ENCODE measurements around the gene ACSM2B. TPM values are rescaled to one million over a fixed set of nuclear protein-coding genes. Genes with fewer than 3 reads are reported as not detected.
"Not testable (repeated sequence)": the region's sequence is repeated elsewhere in the genome, so short reads cannot be mapped to it uniquely, and the experiment has no call there.

The ACSM2B gene
- total RNA-seq, 5 donors from 2014 or later (not counting 1 experiment from before 2014, with no cell fraction given) = 0.18 to 0.86 TPM; not detected in 3

DNA sequence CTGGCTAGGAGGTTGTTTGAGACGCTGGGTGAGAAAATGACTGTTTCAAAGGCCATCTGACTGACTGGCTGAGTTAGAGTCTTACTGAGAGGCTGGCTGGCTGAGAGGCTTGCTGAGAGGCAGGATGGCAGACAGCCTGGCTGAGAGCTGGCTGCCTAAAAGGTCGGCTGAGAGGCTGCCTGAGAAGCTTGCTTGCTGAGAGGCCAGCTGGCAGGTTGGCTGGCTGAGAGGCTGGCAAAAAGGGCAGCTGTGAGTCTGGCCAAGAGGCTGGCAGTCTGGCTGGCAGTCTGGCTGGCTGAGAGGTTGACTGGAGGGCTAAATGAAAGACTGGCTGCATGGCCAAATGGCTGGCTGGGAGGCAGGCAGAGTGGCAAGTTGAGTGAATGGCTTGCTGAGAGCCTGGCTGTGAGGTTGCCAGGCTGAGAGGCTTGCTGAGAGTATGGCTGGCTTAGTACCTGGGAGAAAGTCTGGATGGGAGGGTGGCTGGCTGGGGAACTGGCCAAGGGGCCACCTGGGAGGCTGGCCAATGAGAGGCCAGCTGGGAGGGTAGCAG, 35.3 kb upstream of the ACSM2B start:
- CTCF ChIA-PET = no interaction called here
- peaks cover 37 to 38% of the 10 kb centered on the region in 2 donors for H3K27me3 Mint-ChIP-seq
- 30% methylated on average over 2 of the region's 2 CpGs for WGBS (ENCODE audit: insufficient coverage)

DNA sequence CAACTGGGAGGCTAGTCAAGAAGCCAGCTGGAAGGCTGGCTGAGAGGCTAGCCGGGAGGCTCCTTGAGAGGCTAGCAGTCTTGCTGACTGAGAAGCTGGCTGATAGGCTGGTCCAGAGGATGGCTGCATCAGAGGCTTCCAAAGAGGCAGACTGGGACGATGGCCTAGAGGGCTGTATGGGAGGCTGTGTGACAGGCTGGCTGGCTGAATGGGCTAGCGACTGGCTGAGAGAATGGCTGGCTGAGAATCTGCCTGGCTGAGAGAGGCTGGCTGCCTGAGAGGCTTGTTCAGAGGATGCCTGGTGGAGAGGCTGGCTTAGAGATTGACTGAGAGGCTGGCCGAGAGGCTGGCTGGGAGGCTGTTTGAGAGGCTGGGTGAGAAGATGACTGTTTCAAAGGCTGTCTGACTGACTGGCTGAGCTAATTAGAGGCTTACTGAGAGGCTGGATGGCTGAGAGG, 34.8 kb upstream of the ACSM2B start:
- Histone ChIP-seq H3K4me1 (ENCODE audit: control insufficient read depth in 1 of 2, extremely low read depth in 1 of 2, insufficient read depth in 2 of 2, low read length in 2 of 2) (no peaks in the 10 kb centered on the region), H3K4me3 (ENCODE audit: control insufficient read depth in 1 of 2, extremely low read depth in 1 of 2, low read length in 1 of 2) (no peak overlapping the region), H3K27me3 (replicated peaks in 1 of 2; ENCODE audit: control insufficient read depth in 2 of 2, extremely low read depth in 1 of 2, insufficient read depth in 2 of 2, low read length in 1 of 2) (peaks cover 0 to 51% of the 10 kb centered on the region in 2 experiments), H3K9me3 (no peaks in the 10 kb centered on the region), H3K27ac (ENCODE audit: low read length) (no peak overlapping the region), H3K36me3 (ENCODE audit: control insufficient read depth in 2 of 2, extremely low read depth in 1 of 2, insufficient read depth in 1 of 2, low read length in 1 of 2) (no peaks in the 10 kb centered on the region)
- peaks cover 37 to 39% of the 10 kb centered on the region in 2 donors for H3K27me3 Mint-ChIP-seq
- no peak for DNase-seq
- ChIA-PET POLR2A (no interaction called here), CTCF (no interaction called here)
- no peak for ATAC-seq (replicated peaks in 1 of 4)
- no peaks in the 10 kb centered on the region for H3K36me3 Mint-ChIP-seq
- H3K4me3 Mint-ChIP-seq = no peak overlapping the region
- 80% methylated on average over 4 of the region's 4 CpGs for WGBS (ENCODE audit: insufficient coverage)
- H3K27ac Mint-ChIP-seq = no peak overlapping the region
- H3K9me3 Mint-ChIP-seq = no peaks in the 10 kb centered on the region
- H3K4me1 Mint-ChIP-seq = no peaks in the 10 kb centered on the region

More for the DNA sequence above, 35.3 kb upstream of the ACSM2B start:
- no peak overlapping the region for H3K4me3 ChIP-seq (ENCODE audit: control insufficient read depth in 1 of 2, extremely low read depth in 1 of 2, low read length in 1 of 2)
- no peak for DNase-seq
- no peaks in the 10 kb centered on the region for H3K9me3 ChIP-seq
- H3K4me1 Mint-ChIP-seq = no peaks in the 10 kb centered on the region
- no peaks in the 10 kb centered on the region for H3K9me3 Mint-ChIP-seq
- no peak overlapping the region for H3K4me3 Mint-ChIP-seq
- no peaks in the 10 kb centered on the region for H3K4me1 ChIP-seq (ENCODE audit: control insufficient read depth in 1 of 2, extremely low read depth in 1 of 2, insufficient read depth in 2 of 2, low read length in 2 of 2)
- H3K36me3 ChIP-seq (ENCODE audit: control insufficient read depth in 2 of 2, extremely low read depth in 1 of 2, insufficient read depth in 1 of 2, low read length in 1 of 2) = no peaks in the 10 kb centered on the region
- H3K27ac Mint-ChIP-seq = no peak overlapping the region
- no peak overlapping the region for H3K27ac ChIP-seq (ENCODE audit: low read length)
- no peak for ATAC-seq (replicated peaks in 1 of 4)
- H3K36me3 Mint-ChIP-seq = no peaks in the 10 kb centered on the region
- peaks cover 0 to 51% of the 10 kb centered on the region in 2 experiments for H3K27me3 ChIP-seq (replicated peaks in 1 of 2; ENCODE audit: control insufficient read depth in 2 of 2, extremely low read depth in 1 of 2, insufficient read depth in 2 of 2, low read length in 1 of 2)
- POLR2A ChIA-PET = no interaction called here

DNA sequence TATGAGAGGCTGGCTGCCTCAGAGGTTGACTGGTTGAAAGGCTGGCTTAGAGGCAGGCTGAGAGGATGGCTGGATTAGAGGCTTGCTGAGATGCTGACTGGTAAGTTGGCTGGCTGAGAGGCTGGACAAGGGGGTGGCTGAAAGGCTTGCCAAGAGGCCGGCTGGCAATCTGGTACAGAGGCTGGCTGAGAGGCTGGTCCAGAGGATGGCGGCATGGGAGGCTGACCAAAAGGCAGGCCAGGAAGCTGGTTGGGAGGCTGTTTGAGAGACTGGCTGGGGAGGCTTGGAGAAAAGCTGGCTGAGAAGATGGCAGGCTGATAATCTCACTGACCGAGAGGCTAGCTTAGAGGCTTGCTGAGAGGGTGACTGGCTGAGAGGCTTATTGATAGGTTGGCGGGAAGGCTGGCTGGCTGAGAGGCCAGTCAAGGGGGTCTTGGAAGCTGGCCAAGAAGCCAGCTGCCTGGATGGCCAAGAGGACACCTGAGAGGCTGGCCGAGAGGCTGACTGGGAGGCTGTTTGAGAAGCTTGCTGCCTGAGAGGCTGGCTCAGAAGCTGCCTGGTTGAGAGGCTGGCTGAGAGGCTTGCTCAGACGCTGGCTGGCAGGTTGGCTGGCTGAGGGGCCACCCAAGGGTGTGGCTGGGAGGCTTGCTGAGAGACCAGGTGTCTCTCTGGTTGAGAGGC, 34.2 kb upstream of the ACSM2B start:
- Histone ChIP-seq H3K27ac (ENCODE audit: low read length) (no peak overlapping the region), H3K27me3 (replicated peaks in 1 of 2; ENCODE audit: control insufficient read depth in 2 of 2, extremely low read depth in 1 of 2, insufficient read depth in 2 of 2, low read length in 1 of 2) (peaks cover 0 to 51% of the 10 kb centered on the region in 2 experiments), H3K36me3 (ENCODE audit: control insufficient read depth in 2 of 2, extremely low read depth in 1 of 2, insufficient read depth in 1 of 2, low read length in 1 of 2) (no peaks in the 10 kb centered on the region), H3K9me3 (no peaks in the 10 kb centered on the region), H3K4me1 (ENCODE audit: control insufficient read depth in 1 of 2, extremely low read depth in 1 of 2, insufficient read depth in 2 of 2, low read length in 2 of 2) (no peaks in the 10 kb centered on the region), H3K4me3 (ENCODE audit: control insufficient read depth in 1 of 2, extremely low read depth in 1 of 2, low read length in 1 of 2) (no peak overlapping the region)
- POLR2A ChIA-PET = no interaction called here
- Mint-ChIP-seq H3K27me3 (peaks cover 37 to 43% of the 10 kb centered on the region in 2 donors), H3K9me3 (peaks cover 0 to 4% (median 2%) of the 10 kb centered on the region in 3 donors), H3K36me3 (no peaks in the 10 kb centered on the region), H3K4me1 (no peaks in the 10 kb centered on the region), H3K27ac (no peak overlapping the region), H3K4me3 (no peak overlapping the region)
- 69% methylated on average over 6 of the region's 6 CpGs for WGBS (ENCODE audit: insufficient coverage)
- DNase-seq (no peak), ATAC-seq (replicated peaks in 1 of 4) (no peak)
- CTCF ChIA-PET = no interaction called here

DNA sequence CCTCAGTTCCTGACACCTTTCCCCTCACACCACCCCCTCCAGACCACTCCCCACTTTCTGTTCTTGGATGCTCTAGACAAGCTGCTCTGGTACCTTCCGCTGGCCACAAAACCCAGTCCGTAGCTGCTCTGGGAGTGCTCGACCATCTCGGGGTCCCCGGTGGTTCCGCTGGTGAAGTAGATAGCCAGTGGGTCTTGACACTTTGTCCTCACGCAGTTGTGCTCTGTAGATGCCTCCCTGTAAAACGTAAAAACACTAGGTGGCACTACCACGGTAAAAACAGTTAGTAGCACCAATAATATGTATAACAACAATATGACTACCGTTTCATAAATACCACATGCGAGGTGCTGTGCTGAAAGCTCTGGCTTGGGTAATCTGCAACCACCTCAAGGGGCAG, 26.0 kb upstream of the ACSM2B start:
- H3K4me3 Mint-ChIP-seq; H3K4me1 Mint-ChIP-seq; H3K27me3 Mint-ChIP-seq; H3K36me3 ChIP-seq (ENCODE audit: control insufficient read depth in 2 of 2, extremely low read depth in 1 of 2, insufficient read depth in 1 of 2, low read length in 1 of 2); H3K9me3 Mint-ChIP-seq; H3K27me3 ChIP-seq (replicated peaks in 1 of 2; ENCODE audit: control insufficient read depth in 2 of 2, extremely low read depth in 1 of 2, insufficient read depth in 2 of 2, low read length in 1 of 2); H3K4me3 ChIP-seq (ENCODE audit: control insufficient read depth in 1 of 2, extremely low read depth in 1 of 2, low read length in 1 of 2); H3K27ac ChIP-seq (ENCODE audit: low read length); ATAC-seq (replicated peaks in 1 of 4); POLR2A ChIA-PET; H3K36me3 Mint-ChIP-seq; H3K4me1 ChIP-seq (ENCODE audit: control insufficient read depth in 1 of 2, extremely low read depth in 1 of 2, insufficient read depth in 2 of 2, low read length in 2 of 2); H3K9me3 ChIP-seq; H3K27ac Mint-ChIP-seq: not testable (repeated sequence)
- 70% methylated on average over 8 of the region's 11 CpGs for WGBS (ENCODE audit: insufficient coverage)
- CTCF ChIA-PET = interaction anchor here in 1 of 2 donors (0.6 kb wide), 1 partner anchor 1172 kb away, joined by 5 read pairs; no protein-coding TSS in a partner anchor
- peak in 1 of 35 experiments; percentile 6 for DNase-seq

DNA sequence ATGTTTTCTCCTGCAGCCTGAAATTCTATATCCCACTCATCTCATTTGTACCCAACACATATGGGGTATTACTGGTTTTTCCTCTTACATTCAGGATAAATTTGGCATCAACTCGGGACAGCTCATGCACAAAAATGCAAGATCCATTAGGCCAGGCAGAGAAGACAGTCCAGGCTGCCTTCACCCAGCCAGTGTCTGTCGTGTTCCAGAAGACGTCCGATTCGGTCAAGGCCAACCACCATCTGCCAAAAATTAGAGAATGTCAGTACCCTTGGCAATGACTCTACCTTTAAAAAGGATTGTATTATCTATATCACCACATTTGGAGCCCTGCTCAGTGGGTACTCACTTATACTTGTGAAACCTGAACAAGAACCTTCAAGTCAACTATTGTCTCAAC, 23.3 kb upstream of the ACSM2B start:
- H3K4me1 ChIP-seq (ENCODE audit: control insufficient read depth in 1 of 2, extremely low read depth in 1 of 2, insufficient read depth in 2 of 2, low read length in 2 of 2); POLR2A ChIA-PET; H3K36me3 Mint-ChIP-seq; H3K9me3 Mint-ChIP-seq; H3K27me3 Mint-ChIP-seq; DNase-seq; H3K4me1 Mint-ChIP-seq; H3K9me3 ChIP-seq; H3K27ac Mint-ChIP-seq; CTCF ChIA-PET; H3K4me3 Mint-ChIP-seq; H3K27me3 ChIP-seq (replicated peaks in 1 of 2; ENCODE audit: control insufficient read depth in 2 of 2, extremely low read depth in 1 of 2, insufficient read depth in 2 of 2, low read length in 1 of 2); H3K4me3 ChIP-seq (ENCODE audit: control insufficient read depth in 1 of 2, extremely low read depth in 1 of 2, low read length in 1 of 2); H3K27ac ChIP-seq (ENCODE audit: low read length); H3K36me3 ChIP-seq (ENCODE audit: control insufficient read depth in 2 of 2, extremely low read depth in 1 of 2, insufficient read depth in 1 of 2, low read length in 1 of 2); ATAC-seq (replicated peaks in 1 of 4): not testable (repeated sequence)
- 84% methylated on average over 5 of the region's 5 CpGs for WGBS (ENCODE audit: insufficient coverage)

DNA sequence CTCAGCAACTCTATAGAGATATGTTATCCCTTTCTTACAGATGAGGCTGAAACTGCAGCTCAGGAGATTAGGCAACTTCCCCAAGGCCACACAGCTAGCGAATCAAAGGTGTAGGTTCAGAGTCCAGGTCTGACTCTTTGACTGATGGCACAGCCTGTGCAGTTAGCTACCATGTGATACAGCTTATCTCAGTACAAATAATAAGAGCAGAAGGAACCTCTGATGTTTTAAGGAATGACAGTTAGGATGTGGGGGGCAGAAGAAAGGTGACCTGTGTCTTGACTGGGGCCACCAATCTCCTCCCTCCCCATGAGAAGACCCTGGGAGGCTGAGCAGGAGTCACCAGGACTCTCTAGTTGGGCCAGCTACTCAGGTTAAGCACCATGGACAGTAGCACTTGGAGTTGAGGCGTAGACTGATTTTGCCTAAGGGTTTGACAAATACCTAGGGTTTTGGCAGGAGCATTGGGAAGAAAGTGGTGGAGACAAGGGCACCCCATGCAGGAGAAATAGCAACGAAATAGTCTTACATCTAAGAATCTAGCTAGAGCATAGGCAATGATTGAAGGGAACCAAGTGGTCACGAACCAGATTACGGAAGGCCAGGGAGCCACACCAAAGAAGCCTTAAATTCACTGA, 22.8 kb upstream of the ACSM2B start:
- Mint-ChIP-seq H3K4me1 (no peaks in the 10 kb centered on the region), H3K36me3 (no peaks in the 10 kb centered on the region), H3K4me3 (no peak overlapping the region), H3K27me3 (no peaks in the 10 kb centered on the region), H3K9me3 (peaks cover 0 to 2% (median 0%) of the 10 kb centered on the region in 3 donors), H3K27ac (no peak overlapping the region)
- Histone ChIP-seq H3K4me3 (ENCODE audit: control insufficient read depth in 1 of 2, extremely low read depth in 1 of 2, low read length in 1 of 2) (no peak overlapping the region), H3K9me3 (no peaks in the 10 kb centered on the region), H3K27ac (ENCODE audit: low read length) (no peak overlapping the region), H3K27me3 (replicated peaks in 1 of 2; ENCODE audit: control insufficient read depth in 2 of 2, extremely low read depth in 1 of 2, insufficient read depth in 2 of 2, low read length in 1 of 2) (no peaks in the 10 kb centered on the region), H3K36me3 (ENCODE audit: control insufficient read depth in 2 of 2, extremely low read depth in 1 of 2, insufficient read depth in 1 of 2, low read length in 1 of 2) (no peaks in the 10 kb centered on the region), H3K4me1 (ENCODE audit: control insufficient read depth in 1 of 2, extremely low read depth in 1 of 2, insufficient read depth in 2 of 2, low read length in 2 of 2) (no peaks in the 10 kb centered on the region)
- 58% methylated on average over 2 of the region's 5 CpGs for WGBS (ENCODE audit: insufficient coverage)
- no peak for DNase-seq
- POLR2A ChIA-PET = no interaction called here
- CTCF ChIA-PET = no interaction called here
- ATAC-seq (replicated peaks in 1 of 4) = no peak
